Urothelium cell line (cell line): ENCODE measurements around the gene VMP1.
"Not testable (repeated sequence)": the region's sequence is repeated elsewhere in the genome, so short reads cannot be mapped to it uniquely, and the experiment has no call there.

Experiments used
- DNase-seq: peaks from one replicate; pipeline ENCODE4 v3.0.0; 2011; ENCODE audit warnings: low spot score, mixed read lengths
- FAIRE-seq: peaks from 2 replicates; lab custom pipeline; 2011; peaks lifted over from hg19 to GRCh38; lab: Jason Lieb, UNC

Gene VMP1

GRCh38 chr17:59802160-59802559 is 94.7 kb downstream of the VMP1 start:
- FAIRE-seq (peak; percentile 65), DNase-seq (no peak)

DNA sequence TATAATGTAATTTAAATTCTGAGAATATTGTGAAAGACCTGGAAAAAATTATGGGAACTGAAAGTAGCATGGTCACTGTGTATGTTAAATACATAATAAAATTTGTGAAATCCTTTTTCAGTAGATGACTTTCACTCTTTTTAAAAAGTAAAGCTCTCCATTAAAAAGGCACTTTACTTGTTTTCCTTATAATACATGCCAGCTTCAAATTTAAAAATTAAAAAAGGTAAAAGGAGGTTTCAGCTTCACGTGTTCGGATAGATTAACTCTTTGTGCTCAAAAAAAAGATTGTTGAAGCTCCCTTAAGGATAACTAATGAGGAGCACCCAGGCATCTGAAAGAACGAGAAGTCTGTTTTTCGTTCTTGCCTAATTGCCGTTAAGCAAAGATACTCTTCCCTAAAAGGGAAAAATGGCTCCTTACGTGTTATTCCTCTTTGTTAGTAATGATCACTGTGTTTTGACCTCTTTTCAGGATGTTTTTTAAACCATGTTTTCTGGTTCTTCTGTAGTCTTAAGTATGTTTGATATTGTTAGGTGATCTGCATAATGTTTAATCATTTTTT is 97.5 kb downstream of the VMP1 start:
- DNase-seq = no peak
- FAIRE-seq = no peak

DNA sequence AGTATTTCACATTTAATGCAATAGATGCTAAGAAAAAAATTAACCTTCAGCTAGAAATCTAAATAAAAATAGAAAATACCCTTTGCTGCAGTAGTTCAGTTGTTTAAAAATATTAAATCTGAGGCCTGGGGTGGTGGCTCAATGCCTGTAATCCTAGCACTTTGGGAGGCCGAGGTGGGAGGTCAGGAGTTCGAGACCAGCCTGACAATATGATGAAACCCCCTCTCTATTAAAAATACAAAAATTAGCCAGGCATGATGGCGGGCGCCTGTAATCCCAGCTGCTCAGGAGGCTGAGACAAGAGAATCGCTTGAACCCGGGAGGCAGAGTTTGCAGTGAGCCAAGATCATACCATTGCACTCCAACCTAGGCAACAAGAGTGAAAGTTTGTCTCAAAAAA is 98.9 kb downstream of the VMP1 start:
- not testable (repeated sequence) for DNase-seq, FAIRE-seq

DNA sequence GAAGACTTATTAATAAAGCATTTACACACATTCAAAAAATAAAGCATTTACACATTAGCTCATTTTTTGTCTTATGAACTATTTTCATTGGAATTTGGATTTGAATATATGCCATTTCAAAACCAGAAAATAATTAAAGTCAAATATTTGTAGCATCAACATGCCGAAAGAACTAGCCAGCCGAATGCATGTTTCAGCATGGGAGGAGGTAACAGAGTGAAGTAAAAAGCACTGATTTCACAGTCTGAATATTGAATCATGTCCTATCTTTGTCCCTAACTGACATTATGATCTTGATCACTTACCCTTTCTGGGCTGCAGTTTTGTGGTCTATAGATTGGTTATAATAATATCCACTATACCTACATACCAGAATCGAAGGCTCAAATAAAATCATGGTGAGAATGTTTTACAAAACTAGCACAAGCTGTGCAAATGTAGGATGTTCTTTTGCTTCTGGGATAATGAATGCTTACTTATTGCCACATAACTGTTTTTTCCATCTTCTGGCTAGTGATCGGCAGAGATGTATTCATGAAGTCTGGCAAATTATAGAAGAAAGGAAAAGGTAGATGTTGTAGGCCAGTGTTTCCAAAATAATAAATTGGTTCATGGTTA is 100.5 kb downstream of the VMP1 start:
- no peak for DNase-seq
- no peak for FAIRE-seq

DNA sequence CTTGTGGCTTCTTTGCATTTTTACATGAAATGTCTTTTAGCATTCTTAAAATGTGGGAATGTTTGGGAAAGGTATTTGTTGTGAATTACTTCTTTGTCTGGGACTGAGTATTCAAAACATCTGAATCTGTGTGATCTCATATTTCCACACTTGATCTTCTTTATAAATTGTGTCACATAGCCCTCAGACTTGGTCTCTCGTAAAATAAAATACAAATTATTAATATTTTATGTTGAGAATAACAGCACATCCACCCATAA is 103.4 kb downstream of the VMP1 start:
- FAIRE-seq (no peak), DNase-seq (no peak)

DNA sequence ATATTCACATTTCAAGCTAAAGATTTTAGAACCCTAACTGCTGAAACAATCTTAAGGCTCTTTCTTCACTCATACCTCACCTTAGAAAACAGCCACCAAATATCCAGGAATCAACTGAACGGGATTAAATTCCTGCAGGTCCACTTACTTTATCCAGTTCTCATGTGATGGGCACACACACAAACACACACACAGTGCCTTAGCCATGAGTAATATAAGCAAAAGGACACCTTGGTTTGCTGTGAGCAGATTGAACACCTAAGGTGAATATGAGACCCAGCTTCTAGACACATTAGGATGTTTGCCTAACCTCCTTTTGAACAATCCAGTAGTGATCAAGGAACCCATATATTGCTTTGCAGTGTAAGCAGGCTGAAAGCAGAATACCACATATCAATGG is 103.8 kb downstream of the VMP1 start:
- DNase-seq (no peak), FAIRE-seq (peak; percentile 5)

- no peak for FAIRE-seq
- DNase-seq = no peak
Observed at GRCh38 chr17:59812139-59812538, 104.7 kb downstream of the VMP1 start.

DNA sequence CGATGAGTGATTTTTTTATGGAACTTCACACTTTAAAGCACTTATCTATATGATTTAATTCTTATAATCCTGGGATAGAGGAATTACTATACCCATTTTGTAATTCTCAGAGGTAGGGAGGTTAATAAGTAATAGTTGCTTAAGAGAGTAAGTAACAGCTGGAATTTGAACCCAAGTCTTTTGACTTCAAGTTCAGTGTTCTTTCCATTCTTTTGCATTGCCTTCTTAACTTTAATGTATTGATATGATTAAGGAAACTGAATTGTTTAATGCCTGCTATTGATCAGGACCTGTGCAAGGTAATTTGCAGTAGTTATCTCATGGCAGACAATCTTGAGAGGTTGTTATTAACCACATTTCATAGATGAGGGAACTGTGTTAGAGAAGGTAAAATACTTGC is 106.8 kb downstream of the VMP1 start:
- DNase-seq (no peak), FAIRE-seq (no peak)

- no peak for DNase-seq
- peak; percentile 17 for FAIRE-seq
Observed at GRCh38 chr17:59814685-59815084, 107.2 kb downstream of the VMP1 start.

DNA sequence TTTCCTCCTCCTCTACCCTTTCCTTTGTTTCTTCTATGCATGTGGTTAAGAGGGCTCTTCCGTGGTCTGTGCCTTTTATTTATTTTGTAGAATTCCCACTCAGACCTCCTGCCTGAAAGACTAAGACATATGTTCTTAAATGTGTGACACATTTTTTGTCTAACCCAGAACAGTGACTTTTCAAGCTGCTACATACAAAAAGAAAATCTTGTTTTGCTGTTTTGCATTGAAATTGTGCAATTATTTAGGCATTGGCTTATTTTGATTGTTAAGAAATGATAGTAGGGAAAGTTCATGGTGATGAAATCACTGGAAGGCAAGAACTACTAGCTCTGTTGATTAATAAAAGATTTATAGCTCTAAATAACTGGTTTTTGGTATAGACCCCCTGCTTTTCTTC is 108.5 kb downstream of the VMP1 start:
- DNase-seq = no peak

DNA sequence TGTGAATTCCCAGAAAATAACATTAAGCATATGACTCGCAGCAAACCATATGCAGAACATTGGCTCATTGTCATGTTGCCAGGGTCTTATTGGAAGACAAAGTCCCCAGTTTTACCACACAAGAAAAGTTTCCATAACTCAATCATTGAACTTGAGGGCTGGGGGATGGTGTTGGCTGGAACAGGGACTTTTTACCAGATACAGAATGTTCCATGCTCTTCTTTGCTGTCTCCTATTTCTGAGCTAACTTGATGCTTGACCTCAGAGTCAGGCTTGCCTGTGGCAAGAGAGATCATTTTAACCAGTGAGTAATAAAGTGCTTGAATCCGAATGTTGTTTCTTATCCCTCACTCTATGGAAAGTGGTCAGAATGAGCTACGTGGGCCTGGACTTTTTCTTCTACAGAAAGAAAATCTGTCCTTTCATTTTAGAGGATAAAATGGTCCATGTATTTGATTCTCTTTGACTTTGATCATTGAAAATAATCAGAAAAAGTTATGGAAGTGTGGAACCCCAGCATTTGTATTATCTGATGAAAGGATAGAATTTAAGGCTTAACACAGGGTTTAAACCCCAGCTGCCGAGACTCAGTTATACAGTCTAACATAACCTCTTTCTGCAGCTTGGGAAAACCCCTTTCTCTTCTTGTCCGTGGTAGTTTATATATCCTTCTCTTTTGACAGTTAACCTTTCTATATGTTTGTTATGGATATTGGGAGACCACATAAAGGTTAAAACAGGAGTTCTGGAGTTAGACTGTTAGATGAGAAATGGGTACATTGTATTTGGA is 118.3 kb downstream of the VMP1 start:
- DNase-seq (no peak), FAIRE-seq (no peak)

More for the DNA sequence above, 108.5 kb downstream of the VMP1 start:
- FAIRE-seq = no peak

GRCh38 chr17:59826706-59827453 is 119.4 kb downstream of the VMP1 start:
- no peak for DNase-seq
- no peak for FAIRE-seq

DNA sequence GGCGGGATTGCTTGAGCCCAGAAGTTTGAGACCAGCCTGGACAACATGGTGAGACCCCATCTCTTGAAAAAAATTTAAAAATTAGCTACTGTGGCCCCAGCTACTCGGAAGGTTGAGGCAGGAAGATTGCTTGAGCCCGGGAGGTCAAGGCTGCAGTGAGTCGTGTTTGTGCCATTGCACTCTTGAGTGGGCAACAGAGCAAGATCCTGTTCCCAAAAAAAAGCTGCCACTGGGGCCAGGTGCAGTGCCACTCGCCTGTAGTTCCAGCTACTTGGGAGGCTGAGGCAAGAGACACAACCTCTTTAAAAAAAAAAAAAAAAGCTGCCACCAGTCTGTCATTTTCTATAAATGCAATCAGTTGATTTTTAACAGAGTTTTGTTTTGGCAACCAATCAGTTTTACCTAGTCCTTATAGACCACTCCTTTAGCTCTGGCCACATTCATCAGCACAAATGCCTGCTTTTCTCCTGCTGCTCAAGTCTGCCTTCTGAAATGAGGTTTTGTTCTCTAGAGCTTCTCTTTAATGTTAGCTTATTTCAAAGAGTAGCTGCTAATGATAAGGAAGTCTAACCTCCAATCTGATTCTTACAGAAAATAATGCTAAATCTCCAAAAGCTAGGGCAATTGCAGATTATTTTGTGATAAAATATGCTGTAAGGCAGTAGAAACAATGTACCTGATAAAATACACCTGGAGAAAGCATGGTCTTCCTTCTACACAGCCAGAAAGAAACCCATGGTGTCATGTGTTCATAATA is 120.4 kb downstream of the VMP1 start:
- DNase-seq = no peak
- no peak for FAIRE-seq

DNA sequence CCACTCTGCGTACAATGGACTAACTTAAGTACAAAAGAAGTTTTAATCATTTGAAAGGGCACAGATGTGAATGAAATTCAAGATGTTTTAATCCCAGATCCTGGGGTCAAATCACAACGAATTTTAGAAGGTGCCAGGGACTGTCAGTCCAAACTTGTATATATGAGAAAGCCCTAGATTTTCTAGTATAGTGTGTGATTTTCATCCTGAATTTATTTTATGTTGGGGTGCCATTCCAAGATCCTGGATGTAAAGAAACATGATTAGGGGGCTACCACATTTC is 121.0 kb downstream of the VMP1 start:
- no peak for DNase-seq
- no peak for FAIRE-seq

DNA sequence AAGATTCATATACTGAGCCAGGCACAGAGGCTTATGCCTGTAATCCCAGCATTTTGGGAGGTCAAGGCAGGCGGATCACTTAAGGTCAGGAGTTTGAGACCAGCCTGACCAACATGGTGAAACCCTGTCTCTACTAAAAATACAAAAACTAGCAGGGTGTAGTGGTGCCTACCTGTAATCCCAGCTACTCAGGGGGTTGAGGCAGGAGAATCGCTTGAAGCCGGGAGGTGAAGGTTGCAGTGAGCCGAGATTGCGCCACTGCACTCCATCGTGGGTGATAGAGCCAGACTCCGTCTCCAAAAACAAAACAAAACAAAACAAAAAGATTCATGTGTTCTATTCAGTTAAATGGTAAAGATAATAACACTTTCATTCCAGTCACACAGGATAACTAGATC is 121.4 kb downstream of the VMP1 start:
- not testable (repeated sequence) for FAIRE-seq, DNase-seq

- DNase-seq = peak; percentile 89
- peak; percentile 61 for FAIRE-seq
Observed at GRCh38 chr17:59829217-59830006, 122.0 kb downstream of the VMP1 start.

- DNase-seq = no peak
- no peak for FAIRE-seq
Observed at GRCh38 chr17:59830007-59830630, 122.7 kb downstream of the VMP1 start.

- FAIRE-seq = no peak
- DNase-seq = no peak
Observed at GRCh38 chr17:59830846-59831486, 123.5 kb downstream of the VMP1 start.

- FAIRE-seq = no peak
- DNase-seq = no peak
Observed at GRCh38 chr17:59832883-59833379, 125.5 kb downstream of the VMP1 start.
